NCI-H82 treated with DMSO at 0.1 percent for 48 hours (cell line): Measurements from ENCODE around the gene KLK3.

Experiments
- DNase-seq: peaks from one replicate; lab custom pipeline; 2025; ENCODE audit not compliant: unreplicated experiment; lab: John Stamatoyannopoulos, UW

Gene KLK3

DNA sequence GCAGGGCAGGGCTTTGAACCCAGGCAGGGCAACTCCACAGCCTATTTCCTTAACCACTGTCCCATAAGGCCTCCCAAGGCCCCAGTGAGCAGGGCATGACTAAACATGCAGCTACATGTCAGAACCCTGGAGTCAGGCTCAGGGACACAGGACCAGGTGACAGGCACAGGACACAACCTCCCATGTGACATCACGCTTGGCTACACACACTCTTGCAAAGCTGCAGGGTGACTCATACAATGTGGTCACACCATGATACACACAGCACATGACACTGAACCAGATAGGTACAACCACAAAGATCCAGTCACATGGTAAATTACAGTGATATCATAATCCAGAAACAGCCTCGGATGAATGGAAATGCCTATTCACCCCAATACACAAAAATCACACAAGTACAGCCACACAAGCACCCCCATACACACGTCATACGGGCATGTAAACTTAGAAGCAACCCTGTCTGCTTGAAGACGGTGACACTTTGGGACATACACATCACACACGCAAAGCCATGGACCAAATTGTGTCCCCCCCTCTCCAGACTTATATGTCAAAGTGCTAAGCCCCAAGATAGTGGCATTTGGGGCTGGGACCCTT lies 42.0 kb downstream of the KLK3 start:
- no peak for DNase-seq

DNA sequence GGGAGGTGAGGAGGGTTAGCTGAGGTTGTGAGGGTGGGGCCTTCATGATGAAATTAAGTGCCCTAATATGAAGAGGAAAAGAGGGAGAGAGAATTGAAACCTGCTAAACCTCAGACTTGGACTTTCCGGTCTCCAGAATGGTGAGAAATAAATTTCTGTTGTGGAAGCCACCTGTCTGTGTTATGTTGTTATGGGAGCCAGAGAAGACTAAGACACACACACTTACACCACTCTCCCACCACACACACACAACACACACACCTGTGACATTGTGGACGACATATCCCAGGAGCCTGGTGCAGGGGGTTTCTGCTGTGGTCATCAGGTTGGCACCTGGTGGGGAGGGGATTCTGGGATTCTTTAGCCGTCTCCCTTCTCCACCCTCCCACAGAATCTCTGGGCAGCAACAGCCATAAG lies 42.5 kb downstream of the KLK3 start:
- DNase-seq, result no peak

DNA sequence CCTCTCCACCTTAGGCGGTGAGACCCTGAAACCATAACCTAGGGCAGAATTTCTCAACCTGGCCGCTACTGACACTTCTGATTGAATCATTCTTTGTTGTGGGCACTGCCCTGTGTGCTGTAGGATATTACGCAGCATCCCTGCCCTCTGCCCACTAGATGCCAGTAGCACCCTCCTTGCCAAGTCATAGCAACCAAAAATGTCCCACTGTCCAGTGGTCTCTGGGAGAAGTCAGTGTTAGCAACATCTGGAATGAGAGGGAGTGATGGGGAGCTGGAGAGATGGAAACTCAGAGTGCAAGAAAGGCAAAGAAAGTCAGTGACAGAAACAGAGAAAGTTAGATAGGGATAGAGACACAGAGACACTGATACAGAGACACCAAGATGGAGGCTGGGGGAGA lies 42.9 kb downstream of the KLK3 start:
- DNase-seq, result no peak

DNA sequence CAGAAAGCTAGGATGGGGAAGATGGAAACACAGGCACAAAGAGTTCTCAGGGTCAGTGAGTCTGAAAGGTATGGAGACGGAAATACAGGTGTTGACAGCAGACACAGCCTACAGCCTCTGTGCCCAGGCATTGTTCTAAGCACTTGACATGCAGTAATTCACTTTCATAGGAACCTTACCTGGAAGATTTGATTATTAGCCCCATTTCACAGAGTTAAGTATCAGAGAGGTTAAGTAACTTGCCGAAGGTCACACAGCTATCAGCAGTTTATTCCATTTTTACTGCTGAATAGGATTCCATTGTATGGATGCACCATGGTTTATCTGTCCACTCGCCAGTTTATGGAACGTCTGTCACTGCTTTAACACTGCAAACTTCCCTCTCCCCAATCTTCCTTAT lies 43.3 kb downstream of the KLK3 start:
- no peak for DNase-seq

DNA sequence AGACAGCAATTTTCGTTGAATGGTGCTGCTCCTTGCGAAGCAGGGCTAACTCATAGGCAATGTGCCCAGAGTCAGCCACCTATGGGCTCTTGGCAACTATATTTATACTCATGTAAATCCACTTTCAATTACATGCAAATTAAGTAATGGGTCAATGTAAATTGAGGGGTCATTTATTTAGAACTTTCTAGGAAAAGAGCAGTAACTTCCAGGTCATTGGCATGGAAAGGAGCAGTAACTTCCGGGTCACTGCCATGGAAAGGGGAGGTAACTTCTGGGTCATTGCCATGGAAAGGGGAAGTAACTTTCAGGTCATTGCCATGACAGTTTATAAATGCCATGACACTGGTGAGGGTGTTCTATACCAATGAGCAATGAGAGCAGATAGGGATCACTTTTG lies 44.9 kb downstream of the KLK3 start:
- DNase-seq, result no peak

DNA sequence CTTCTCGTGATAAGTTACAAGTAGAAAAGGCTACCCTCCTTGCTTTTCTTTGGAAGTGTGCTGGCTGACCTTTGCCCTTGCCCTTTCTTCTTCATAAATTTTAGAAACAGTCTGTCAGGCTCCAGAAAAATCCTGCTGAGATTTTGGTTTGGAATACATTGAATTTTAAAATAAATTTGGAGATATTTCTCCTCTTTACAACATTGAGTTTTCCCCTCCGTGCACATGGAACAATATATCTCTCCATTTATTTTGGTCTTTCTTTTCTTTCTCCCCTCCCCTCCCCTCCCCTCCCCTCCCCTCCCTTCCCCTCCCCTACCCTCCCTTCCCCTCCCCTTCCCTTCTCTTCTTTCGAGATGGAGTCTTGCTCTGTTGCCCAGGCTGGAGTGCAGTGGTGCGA lies 47.9 kb downstream of the KLK3 start:
- no peak for DNase-seq

DNA sequence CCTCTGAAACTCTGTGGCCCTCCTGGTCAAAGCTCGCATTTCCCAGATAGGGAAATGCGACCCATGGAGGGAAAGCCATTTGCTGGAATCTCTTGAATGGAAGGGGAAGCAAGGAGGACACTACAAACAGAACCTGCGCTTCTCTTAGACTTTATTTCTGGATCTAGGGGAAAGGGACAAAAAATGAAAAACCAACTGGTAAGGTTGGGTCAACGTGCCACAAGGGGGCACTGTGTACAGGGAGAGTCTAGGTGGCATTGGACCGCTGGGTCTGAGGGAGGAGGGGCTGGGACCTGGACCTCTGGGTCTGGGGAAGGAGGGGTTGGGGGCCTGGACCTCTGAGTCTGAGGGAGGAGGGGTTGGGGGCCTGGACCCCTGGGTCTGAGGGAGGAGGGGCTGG lies 51.5 kb downstream of the KLK3 start:
- no peak for DNase-seq

DNA sequence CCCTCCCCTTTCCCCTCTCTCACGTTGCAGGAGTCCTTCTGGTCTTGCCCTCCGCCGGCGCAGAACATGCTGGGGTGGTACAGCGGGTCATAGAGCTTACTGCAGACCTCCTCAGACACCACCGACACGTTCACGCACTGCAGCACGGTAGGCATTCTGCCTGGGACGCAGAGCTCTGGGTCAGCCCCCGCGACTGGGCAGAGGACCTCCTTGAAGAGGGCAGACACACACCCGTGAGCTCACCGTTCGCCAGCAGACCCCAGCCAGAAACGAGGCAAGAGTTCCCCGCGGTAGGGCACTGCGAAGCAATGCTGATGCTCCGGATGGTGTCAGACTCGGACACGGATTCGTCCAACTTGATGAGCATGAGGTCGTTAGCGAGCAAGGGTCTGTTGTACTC lies 53.6 kb downstream of the KLK3 start:
- DNase-seq, result no peak

DNA sequence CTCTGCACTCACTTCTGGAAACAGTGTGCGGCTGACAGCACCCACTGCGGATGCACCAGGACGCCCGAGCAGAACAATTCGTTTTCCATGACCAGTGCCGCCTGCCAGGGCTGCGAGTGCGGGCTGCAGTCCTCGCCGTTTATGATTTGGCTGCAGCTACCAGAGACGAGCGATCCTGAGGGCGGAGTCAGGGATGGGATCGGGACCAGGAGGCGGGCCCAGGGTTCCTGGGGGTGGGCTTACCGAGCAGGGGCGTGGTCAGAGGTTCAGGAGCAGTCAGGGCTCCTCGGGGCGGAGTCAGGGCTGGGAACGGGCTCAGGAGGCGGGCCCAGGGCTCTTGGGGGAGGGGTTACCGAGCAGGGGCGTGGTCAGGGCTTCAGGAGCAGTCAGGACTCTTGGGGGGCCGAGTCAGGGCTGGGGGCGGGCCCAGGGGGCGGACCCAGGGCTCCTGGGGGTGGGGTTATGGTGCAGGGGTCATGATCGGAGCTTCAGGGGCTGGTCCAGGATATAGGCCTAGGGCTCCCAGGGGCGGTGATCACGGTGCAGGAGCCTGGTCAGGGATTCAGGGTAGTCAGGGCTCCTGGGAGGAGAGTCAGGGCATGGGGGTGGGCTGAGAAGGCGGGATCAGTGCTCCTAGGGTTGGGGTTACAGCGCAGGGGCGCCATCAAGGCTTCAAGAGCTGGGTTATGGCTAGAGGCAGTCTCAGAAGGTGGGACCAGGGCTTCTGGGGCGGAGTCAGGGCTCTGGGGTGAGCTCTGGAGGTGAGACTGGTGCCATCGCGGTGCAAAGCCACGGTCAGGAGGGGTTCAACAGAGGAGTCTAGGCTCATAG lies 54.7 kb downstream of the KLK3 start:
- no peak for DNase-seq
